ENCODE results near the gene OCA2.

DNA sequence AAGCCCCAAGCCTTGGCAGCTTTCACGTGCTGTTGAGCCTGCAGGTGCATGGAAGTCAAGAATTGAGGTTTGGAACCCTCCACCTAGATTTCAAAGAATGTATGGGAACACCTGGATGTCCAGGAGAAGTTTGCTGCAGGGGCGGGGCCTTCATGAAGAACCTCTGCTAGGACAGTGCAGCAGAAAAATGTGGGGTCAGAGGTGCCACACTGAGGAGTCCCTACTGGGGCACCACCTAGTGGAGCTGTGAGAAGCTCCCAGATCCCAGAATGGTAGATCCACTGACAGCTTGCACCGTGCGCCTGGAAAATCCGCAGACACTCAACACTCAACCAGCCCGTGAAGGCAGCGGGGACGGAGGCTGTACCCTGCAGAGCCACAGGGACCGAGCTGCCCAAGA lies 201.6 kb downstream of the OCA2 start:
- TF ChIP-seq, protein P1, sequence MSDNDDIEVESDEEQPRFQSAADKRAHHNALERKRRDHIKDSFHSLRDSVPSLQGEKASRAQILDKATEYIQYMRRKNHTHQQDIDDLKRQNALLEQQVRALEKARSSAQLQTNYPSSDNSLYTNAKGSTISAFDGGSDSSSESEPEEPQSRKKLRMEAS (IDR thresholded peaks at IDR 0.05; ENCODE audit: low read depth, low read length), result no peak
- peak; percentile 14 for TF ChIP-seq CTCF (IDR thresholded peaks at IDR 0.05; ENCODE audit: low read depth, low read length)

Data from NB4 (cell line).